ENCODE data around the gene EDNRA.

Gene EDNRA

DNA sequence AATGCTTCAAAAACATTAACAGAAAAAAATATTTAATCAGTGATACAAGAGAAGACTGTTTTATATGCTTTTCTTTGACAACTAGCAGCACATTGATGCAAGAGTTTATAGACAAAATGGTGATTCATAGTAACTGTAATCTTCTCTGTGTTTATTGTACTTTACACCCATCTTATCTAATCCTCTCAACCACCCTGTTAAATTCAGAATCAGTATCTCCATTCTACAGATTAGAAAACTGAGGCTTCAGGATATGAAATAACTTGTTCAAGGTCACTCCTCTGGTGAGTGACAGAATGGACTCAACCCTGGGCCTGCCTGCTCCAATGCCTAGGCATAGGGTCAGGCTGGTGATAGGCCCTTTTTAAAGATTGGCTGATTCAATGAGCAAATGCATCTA, 110.2 kb downstream of the EDNRA start:
- DNase-seq = no peak

DNA sequence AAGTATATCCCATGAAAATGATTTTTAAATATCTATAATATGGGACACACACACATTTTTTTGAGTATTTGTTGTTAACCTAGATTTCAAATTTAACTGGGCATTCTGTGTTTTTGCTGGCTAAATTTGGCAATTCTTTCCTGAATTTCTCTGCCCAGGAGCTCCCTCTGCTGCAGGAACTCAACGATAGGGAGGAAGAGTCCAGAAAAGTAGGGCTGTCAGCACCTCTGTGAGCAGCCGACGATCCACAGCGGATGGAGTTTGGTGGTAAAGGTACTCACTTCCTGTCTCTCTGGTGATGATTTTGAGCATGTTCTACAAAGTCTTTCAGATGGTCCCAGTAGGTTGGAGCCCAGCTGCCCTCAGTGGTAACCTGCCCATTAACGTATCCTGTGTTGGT, 113.2 kb downstream of the EDNRA start:
- DNase-seq = no peak

Data from inflammatory macrophage treated with lipopolysaccharide for 1 hour (primary cell).